SW 1271 (cell line): ENCODE data around the gene PPFIA4.
"Not testable (repeated sequence)": the region's sequence is repeated elsewhere in the genome, so short reads cannot be mapped to it uniquely, and the experiment has no call there.

Experiments
- DNase-seq, 2 experiments: peaks; one replicate each; lab custom pipeline; 2025; lab: John Stamatoyannopoulos, UW

The PPFIA4 gene

DNA sequence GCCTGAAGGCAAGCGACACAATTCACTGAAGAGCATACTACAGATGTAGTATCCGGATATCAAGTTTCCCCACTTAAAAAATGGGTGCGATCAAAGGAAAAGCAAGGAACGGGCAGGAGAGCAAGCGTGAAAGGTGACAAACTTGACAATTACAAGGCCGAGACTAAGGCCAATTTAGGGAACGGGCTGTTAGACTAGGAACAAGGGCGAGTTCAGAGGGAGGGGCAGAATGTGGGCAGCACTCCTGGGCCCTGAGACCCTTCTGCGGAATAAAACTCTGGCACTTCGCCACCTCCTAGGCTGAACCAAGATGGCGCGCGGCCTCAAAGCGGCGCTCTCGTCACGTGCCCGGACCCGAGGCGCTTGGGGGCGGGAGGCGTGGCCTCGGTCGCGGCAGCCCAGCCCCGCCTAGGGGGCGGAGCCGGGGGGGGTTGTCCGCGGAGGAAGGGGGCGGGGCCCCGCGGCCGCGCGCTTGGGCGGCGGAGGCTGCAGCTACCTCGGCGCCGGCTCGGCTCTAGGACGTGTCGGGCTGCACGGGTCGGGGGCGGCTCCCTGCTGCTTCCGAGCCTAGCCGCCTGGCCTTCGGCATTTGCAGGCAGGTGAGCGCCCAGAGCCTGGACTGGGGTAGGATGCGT is at the start of gene PPFIA4:
TSS of gene PPFIA4 (plus strand) at position 461 of the 635 bp plus-strand sequence. CDS start 12,518 bp downstream, outside the sequence.
- peak in 1 of 2 experiments; percentile 46 for DNase-seq

DNA sequence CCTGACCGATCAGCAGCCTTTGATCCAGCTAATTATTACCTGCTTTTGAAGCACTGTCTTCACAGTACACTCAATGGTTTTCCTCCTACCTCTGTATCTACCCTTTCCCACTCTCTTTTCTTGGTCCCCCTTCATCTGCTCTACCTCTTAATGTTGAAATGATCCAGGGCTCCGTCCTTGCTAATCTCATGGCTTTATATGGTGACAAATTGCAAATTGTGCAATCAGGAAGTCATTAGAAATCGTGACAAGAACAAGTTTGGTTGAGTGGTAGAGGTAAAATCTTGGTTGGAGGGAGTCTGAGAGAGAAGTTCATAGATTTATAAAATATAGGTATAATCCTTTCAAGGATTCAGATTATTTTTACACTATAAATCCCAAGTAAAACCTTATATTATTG is 49.7 kb upstream of the PPFIA4 start:
- DNase-seq, result no peak

DNA sequence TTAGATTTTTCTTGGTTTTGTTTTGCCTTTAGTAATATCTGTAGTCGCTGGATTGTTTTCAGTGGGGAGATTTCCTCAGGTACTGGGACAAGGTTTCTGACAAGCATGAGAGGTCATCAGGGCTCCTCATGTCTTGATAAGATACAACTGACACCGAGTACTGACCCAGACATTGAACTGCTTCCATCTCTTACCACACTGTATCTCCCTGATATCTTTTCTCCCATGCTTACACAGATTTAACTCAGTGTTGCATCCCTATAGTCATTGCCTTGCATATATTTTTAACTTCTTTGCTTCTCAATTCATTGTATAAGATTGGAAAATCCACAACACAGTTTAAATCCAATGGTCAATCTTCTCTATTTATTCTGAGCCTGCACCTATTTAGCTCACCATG is 46.8 kb upstream of the PPFIA4 start:
- DNase-seq, result no peak

DNA sequence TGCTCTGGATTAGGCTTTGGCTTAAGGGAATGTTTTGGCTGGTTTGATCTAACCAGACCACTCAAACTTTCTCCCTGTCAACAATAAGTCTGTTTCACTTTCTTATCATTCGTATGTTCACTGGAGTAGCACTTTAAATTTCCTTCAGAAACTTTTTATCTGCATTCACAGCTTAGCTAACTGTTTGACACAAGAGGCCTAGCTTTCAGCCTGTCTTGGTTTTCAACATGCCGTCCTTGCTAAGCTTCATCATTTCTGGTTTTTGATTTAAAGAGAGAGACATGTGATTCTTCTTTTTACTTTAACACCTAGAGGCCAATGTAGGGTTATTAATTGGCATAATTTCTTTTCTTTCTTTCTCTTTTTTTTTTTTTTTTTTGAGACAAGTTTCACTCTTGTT is 44.4 kb upstream of the PPFIA4 start:
- DNase-seq, result no peak

DNA sequence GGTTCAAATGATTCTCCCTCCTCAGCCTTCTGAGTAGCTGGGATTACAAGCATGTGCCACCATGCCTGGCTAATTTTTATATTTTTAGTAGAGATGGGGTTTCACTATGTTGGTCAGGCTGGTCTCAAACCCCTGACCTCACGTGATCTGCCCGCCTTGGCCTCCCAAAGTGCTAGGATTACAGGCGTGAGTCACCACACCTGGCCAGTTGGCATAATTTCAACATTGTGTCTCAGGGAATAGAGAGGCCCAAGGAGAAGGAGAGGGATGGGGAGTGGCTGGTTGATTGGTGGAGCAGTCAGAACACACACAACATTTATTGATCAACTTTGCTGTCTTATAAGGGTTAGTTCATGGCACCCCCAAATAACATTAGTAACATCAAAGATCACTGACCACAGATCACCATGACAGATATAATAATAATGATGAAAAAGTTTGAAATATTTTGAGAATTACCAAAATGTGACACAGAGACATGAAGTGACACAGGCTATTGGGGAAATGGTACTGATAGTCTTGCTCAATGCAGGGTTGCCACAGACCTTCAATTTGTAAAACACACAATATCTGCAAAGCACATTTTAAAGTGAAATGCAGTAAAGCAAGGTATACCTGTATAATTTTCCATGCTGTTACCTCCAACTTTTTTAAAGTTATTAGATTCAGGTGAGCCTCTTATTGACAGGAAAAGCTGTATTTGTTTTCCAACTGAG is 43.4 kb upstream of the PPFIA4 start:
- no peak for DNase-seq

DNA sequence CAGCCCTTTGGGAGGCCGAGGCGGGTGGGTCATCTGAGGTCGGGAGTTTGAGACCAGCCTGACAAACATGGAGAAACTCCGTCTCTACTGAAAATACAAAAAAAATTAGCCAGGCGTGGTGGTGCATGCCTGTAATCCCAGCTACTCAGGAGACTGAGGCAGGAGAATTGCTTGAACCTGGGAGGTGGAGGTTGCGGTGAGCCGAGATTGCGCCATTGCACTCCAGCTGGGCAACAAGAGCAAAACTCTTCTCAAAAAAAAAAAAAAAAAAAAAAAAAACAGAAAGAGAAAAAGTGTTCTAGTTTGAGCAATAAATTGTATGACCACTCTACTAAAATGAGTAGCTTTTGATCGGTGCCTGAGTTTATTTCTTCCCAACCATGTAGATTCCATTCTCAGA is 40.2 kb upstream of the PPFIA4 start:
- not testable (repeated sequence) for DNase-seq

DNA sequence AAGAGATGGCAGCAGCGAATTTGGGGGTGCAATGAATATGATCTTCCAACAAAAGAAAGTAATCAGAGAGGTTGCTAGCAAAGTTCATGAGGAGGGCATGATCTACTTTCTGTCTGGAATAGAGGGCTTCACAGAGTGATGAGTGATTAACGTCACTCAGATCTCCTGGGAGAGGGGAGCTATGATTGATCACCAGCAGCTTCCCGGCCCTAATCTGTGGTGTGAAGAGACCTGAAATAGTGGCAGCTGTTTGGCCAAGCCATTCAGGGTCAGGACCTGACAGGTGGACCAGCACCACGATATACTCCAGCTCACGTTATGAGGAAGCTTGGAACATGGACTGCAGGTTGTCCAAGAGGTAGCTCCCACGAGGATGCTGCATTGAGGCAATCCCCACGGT is 39.0 kb upstream of the PPFIA4 start:
- DNase-seq, result no peak

DNA sequence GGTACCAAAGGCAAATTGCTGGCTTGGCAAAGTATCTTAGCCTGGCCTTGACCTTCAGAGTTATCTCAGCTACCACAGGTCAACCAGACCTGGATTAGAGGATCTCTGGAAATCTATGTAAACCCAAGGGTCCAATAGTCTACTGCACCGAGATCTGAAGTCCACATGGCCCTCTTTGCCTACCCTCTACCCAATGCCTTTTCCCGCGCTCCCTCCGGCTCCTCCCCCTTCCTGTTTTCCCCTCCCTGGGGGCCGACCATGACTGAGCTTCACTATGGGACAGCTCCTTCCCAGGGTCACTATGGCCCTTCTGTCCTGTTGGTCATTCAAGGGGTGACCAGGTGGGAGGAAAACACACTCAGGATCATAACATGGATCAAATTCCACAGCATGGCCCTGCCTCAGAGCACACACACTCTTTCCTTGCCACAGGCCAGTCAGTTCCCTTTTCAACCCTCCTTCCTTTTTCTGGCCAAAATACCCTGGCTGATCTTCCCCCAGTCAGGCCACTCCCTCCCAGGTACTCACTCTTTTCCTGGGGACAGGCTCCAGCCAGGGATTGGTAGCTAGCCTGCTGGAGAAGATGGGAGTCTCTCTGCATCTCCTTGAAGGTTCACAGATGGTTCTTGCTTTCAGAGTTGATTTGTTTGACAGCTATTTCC is 38.2 kb upstream of the PPFIA4 start:
- no peak for DNase-seq

DNA sequence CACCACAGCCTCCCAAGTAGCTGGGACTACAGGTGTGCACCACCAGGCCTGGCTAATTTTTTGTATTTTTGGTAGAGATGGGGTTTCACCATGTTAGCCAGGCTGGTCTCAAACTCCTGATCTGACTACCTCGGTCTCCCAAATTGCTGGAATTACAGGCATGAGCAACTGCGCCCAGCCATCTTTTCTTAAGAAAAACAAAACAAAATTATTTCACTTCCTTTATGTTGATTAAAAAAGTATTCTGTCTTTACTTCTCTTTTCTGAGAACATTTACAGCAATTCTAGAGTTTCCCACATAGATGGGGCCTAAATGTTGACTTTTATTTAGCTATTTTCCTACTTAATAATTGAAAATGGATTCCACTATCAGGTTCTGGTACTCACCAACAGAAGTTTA is 36.4 kb upstream of the PPFIA4 start:
- DNase-seq, result no peak

DNA sequence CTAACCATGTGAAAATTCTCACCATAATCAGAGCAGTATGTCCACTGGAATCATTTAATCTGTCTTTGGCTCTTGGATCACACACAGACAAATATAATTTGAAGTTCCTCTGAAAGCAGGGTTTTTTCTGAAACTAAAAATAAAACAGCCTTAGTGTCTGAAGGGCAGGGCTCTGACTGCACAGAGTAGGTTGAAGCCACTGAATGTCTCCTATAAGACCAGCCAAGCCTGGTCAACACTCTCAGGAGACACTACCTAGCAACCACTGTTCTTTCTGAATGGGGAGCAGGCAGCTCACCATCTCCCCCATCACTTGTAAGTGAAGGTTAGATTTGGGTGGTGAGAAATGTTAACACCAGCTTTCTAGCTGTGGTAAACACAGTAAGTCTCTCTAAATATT is 35.2 kb upstream of the PPFIA4 start:
- no peak for DNase-seq

DNA sequence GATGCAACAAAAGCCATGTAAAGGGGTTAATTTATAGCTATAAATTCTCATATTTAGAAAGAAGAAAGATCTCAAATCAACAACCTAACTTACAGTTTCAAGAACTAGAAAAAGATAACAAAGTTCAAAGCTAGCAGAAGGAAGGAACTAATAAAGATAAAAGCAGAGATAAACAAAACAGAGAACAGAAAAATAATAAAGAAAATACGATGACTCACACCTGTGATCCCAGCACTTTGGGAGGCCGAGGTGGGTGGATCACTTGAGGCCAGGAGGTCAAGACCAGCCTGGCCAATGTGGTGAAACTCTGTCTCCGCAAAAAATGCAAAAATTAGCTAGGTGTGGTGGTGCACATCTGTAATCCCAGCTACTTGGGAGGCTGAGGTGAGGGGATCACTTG is 31.5 kb upstream of the PPFIA4 start:
- no peak for DNase-seq

DNA sequence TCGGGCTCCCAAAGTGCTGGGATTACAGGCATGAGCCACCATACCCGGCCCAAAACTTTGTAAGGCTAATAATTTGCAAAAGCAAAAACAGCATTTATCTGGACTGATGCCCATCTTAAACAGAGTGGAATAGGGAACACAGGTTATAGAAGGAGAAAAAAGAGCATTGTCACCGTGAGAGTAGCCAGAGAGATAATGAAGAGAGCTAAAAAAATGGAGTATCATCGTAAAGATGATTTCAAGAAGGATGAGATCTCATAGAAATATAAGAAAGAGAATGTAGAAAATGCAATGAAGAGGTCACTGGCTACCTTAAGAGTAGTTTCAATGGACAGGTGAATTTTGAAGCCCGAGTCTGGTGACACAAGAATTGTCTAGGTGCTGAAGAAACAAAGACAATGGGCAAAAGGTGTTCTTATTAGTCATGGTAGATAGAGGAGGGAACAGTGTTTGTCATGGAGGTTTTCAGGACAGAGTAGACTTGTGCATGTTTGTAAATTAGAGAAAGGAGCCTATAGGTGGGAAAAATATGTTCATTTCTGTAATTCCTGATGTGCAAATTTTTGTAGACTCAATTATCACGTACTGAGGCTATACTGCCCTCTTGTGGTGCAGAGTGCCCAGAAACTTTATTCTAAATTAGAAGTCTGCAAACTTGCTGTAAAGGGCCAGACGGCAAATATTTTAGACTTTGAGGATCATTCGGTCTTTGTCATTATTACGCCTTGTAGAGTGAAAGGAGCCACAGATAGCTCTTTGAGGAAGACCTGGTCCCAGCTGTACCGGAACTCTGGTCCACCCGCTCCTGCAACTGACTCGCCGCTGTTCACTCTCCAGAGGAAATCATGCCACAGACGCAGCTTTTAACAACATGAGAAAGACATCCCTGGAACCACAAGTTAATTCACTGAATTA is 27.2 kb upstream of the PPFIA4 start:
- peak in 1 of 2 experiments; percentile 43 for DNase-seq

DNA sequence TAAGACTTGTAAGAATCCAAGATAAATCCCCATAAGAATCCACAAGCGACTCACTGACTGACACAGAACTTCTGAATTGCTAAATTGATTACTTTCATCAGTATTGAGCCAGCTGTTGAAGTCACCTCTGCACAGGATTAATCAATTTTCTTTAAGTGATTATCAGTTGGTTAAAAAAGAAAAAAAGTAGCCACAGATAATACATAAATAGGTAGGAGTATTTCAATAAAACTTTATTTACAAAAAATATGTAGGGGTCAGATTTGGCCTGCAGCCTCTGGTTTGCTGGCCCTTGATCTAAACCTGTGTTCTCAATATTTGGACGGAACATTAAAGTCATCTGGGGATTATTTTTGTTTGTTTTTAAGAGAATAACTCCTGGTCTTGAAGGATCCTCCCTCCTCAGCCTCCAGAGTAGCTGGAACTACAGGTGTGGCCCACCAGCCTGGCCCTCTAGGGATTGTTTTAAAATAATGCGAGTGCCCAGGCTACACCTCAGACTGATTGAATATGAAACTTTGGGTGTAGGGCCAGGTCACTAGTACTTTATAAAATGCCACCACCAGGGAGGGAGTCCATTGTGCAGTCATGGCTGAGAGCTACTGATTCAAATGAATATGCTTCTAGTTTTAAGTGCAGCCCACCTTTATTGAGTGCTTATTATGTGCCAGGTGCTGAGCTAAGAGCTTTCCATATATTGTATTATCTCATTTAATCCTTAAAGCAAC is 25.9 kb upstream of the PPFIA4 start:
- no peak for DNase-seq

DNA sequence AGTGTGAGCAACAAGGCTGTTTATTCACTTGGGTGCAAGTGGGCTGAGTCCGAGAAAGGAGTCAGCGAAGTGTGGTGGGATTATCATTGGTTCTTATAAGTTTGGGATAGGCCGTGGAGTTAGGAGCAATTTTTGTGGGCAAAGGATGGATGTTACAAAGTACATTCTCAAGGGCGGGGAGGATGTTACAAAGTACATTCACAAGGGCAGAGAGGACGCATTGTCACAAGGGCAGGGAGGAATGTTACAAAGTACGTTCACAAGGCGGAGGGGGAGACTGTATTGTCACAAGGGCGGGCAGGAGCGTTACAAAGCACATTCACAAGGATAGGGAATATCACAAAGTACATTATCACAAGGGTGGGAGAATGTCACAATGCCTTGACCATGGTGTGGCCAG is 24.3 kb upstream of the PPFIA4 start:
- no peak for DNase-seq

DNA sequence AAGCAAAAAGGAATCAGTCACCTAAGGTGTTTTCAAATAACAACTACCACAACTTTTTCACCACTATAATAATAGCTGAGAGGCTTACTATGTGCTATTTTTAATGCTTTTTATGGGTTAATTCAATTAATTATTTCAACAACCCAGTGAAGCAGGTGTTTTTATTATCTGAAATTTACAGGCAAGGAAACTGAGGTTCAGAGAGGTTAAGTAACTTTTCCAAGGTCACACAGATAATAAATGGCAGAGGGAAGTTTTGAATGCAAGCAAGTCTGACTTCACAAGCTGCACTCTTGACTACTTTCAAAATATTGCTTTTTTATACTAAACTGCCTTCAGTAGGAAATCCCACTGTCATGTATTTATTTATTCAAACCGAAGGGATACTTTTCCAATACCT is 23.3 kb upstream of the PPFIA4 start:
- no peak for DNase-seq

DNA sequence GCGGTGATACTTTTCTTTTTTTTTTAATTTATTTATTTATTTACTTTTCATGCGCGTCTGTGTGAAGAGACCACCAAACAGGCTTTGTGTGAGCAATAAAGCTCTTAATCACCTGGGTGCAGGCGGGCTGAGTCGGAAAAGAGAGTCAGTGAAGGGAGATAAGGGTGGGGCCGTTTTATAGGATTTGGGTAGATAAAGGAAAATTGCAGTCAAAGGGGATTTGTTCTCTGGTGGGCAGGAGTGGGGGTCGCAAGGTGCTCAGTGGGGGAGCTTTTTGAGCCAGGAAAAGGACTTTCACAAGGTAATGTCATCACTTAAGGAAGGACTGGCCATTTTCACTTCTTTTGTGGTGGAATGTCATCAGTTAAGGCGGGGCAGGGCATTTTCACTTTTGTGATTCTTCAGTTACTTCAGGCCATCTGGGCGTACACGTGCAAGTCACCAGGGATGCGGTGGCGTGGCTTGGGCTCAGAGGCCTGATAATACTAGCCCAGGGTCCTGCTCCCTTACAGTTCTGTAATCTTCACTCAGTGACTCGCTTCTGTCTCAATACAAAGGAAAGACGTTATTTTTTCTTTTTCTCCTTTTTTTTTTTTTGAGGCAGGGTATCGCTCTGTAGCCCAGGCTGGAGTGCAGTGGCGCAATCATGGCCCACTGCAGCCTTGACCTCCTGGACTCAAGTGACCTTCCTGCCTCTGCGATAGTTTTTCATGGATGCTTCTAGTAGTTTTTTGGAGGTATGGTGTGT is 20.7 kb upstream of the PPFIA4 start:
- not testable (repeated sequence) for DNase-seq

DNA sequence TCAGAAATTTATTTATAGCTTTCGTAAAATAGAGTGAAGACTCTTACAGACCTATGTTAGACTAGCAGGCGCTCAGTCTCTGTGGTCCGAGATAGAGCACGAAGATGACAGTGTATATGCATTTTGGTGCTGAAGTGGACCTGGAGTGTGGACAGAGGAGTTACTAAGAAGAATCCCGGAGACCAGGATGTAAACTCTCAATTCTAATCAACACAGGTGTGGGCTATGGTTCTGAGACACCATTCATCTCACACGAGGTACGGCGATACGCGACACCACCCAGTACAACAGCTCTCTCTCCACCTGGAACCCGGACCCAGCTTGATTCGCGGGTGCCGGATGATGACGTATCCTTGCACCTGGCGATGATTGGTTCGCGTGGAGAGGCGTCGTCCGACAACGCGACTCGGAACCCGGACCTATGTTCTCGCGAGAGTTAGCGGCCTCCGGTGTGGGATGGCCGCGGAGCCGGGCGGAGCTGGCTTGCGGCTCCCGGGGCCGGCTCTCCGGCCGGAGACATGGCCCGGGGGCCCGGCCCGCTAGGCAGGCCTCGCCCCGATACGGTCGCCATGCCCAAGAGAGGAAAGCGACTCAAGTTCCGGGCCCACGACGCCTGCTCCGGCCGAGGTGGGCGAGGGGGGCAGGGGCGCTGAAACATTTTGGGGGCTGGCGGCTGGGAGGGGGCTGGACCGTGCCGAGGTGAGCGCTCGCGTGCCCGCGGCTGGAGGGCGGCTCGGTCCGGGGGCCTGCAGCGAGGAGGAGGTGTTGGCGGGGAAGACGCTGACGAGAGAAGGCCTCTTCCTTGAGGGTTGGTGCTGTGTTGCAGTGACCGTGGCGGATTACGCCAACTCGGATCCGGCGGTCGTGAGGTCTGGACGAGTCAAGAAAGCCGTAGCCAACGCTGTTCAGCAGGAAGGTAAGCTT is 19.1 kb upstream of the PPFIA4 start, which contains the start of gene TMEM183A:
TSS of gene TMEM183A (plus strand) at position 427 of the 924 bp plus-strand sequence. CDS start at position 519, 92 bp downstream.
- DNase-seq, result peak; percentile 85 to 87

DNA sequence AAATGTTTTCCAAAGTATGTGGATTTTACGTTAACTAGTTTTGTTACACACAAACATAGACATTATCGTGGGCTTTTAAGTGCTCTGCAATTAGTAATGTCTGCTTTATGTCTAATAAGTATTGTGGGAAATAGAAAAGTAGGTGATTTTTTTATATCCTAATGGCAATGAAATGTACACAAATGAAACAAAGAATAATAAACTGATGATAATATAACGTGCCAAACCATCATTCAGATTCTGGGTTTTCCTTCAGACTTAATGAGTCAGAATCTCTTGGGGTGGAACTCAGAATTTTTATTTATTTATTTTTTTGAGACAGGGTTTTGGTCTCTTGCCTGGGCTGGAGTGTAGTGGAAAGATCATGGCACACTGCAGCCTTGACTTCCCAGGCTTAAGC is 17.1 kb upstream of the PPFIA4 start:
- no peak for DNase-seq

DNA sequence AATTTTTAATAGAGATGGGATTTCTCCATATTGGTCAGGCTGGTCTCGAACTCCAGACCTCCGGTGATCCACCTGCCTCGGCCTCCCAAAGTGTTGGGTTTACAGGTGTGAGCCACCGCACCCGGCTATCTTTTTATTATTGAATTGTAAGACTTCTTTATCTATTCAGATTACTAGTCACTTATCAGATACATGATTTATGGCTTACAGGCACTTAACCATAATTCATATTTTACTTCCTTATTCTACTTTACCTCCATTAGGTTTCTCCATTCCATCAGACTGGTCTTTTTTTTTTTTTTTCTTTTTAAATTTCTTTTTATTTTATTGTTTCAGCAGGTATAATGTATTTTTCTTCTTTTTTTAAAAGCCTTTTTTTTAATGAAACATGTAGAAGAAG is 14.7 kb upstream of the PPFIA4 start:
- DNase-seq, result no peak

DNA sequence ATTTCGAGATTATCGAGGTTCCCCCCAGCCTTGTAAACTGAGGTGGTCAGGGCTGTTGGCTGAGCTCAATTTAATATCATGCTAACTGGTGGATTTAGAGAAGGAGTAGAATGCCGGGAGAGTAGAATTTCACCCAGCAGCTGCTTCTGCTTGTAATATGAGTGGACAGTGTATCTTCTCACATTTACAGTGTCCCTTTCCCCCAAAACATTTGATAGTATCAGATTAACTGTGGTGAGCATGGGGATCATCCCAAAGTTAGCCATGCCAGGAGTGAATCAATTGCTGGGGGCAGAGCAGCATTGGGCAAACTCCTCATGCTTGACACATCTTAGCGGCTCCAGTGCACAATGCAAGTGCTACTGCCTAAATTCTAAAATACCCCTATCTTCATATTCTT is 9.2 kb upstream of the PPFIA4 start:
- DNase-seq, result no peak
